SH-SY5Y (cell line): ENCODE measurements around the gene ERP27.

ENCODE experiments used
- GATA2 ChIP-seq: IDR thresholded peaks from 2 replicates; pipeline ENCODE4 v1.6.1; 2011; ENCODE audit warnings: mild to moderate bottlenecking, low read depth, low read length
- GATA3 ChIP-seq: IDR thresholded peaks from 2 replicates; pipeline ENCODE4 v1.6.1; 2011; ENCODE audit warnings: low read depth, mild to moderate bottlenecking, low read length, moderate library complexity

GRCh38 chr12:14982991-14983390 is 44.7 kb upstream of the ERP27 start:
- no peak for TF ChIP-seq GATA3
- no peak for TF ChIP-seq GATA2
